Measurements from ENCODE around the gene INKA1. TPM values are rescaled to one million over a fixed set of nuclear protein-coding genes. Genes with fewer than 3 reads are reported as not detected.
A peak's percentile ranks its signal among the peaks of the same experiment; 100 is the strongest.

The INKA1 gene
- total and polyA plus RNA-seq, 9 of the 15 experiments (the other 6 are each of a cell fraction or from before 2014, with no cell fraction given): 0.55 to 13.9 (median 6.7) TPM

DNA sequence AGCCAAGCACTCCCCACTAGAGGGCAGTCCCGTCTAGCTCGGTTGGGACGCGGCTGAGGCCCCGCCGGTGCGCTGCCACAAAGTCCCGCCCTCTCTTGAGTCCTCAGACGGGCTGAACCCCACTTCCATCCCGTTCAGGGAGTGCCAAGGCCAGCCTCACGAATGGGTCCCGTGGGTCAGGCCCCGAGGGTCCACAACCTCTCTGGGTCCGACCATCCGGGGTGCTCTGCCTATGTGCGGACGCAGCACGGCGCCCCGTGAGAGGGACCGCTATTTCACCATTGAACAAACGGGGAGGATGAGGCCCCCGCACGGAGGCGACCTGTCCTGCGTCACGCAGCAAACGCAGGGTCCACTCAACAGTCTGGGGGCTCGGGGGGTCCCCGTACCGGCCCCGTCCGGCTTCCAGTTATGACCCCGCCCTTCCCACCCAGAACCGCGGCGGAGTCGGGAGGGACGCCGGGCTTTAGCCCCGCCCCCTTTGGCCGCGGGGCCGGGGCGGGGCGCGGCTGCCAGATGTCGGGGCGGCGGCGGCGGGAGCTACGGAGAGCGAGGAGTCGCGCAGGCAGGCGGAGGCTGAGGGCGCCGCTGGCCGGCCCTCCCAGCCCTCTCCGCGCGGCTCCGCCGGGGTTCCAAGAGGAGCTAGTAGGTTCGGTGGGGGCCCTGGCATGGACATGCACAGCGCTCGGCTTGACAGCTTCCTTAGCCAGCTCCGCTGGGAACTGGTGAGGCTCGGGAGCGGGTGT is at the start of gene INKA1 (continued):
- TF ChIP-seq, protein P1, sequence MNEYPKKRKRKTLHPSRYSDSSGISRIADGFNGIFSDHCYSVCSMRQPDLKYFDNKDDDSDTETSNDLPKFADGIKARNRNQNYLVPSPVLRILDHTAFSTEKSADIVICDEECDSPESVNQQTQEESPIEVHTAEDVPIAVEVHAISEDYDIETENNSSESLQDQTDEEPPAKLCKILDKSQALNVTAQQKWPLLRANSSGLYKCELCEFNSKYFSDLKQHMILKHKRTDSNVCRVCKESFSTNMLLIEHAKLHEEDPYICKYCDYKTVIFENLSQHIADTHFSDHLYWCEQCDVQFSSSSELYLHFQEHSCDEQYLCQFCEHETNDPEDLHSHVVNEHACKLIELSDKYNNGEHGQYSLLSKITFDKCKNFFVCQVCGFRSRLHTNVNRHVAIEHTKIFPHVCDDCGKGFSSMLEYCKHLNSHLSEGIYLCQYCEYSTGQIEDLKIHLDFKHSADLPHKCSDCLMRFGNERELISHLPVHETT (CRISPR knock-in tag; conservative IDR thresholded peaks at IDR 0.05 in 1 of 2, IDR thresholded peaks at IDR 0.05 in 1 of 2): peak in 1 of 2 experiments; percentile 69; a peak in 2 of 4 replicates
- TF ChIP-seq, protein P2, sequence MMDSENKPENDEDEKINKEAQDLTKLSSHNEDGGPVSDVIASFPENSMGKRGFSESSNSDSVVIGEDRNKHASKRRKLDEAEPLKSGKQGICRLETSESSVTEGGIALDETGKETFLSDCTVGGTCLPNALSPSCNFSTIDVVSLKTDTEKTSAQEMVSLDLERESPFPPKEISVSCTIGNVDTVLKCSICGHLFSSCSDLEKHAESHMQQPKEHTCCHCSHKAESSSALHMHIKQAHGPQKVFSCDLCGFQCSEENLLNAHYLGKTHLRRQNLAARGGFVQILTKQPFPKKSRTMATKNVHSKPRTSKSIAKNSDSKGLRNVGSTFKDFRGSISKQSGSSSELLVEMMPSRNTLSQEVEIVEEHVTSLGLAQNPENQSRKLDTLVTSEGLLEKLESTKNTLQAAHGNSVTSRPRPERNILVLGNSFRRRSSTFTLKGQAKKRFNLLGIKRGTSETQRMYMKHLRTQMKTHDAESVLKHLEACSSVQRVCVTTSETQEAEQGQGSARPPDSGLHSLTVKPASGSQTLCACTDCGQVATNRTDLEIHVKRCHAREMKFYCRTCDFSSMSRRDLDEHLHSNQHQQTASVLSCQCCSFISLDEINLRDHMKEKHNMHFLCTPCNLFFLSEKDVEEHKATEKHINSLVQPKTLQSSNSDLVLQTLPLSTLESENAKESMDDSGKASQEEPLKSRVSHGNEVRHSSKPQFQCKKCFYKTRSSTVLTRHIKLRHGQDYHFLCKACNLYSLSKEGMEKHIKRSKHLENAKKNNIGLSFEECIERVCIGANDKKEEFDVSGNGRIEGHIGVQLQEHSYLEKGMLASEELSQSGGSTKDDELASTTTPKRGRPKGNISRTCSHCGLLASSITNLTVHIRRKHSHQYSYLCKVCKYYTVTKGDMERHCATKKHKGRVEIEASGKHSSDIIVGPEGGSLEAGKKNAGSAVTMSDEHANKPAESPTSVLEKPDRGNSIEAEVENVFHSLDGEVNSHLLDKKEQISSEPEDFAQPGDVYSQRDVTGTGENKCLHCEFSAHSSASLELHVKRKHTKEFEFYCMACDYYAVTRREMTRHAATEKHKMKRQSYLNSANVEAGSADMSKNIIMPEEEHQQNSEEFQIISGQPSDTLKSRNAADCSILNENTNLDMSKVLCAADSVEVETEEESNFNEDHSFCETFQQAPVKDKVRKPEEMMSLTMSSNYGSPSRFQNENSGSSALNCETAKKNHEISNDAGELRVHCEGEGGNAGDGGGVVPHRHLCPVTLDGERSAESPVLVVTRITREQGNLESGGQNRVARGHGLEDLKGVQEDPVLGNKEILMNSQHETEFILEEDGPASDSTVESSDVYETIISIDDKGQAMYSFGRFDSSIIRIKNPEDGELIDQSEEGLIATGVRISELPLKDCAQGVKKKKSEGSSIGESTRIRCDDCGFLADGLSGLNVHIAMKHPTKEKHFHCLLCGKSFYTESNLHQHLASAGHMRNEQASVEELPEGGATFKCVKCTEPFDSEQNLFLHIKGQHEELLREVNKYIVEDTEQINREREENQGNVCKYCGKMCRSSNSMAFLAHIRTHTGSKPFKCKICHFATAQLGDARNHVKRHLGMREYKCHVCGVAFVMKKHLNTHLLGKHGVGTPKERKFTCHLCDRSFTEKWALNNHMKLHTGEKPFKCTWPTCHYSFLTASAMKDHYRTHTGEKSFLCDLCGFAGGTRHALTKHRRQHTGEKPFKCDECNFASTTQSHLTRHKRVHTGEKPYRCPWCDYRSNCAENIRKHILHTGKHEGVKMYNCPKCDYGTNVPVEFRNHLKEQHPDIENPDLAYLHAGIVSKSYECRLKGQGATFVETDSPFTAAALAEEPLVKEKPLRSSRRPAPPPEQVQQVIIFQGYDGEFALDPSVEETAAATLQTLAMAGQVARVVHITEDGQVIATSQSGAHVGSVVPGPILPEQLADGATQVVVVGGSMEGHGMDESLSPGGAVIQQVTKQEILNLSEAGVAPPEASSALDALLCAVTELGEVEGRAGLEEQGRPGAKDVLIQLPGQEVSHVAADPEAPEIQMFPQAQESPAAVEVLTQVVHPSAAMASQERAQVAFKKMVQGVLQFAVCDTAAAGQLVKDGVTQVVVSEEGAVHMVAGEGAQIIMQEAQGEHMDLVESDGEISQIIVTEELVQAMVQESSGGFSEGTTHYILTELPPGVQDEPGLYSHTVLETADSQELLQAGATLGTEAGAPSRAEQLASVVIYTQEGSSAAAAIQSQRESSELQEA (IDR thresholded peaks at IDR 0.05; ENCODE audit: low read depth): peak; percentile 87
- TF ChIP-seq, protein P3, sequence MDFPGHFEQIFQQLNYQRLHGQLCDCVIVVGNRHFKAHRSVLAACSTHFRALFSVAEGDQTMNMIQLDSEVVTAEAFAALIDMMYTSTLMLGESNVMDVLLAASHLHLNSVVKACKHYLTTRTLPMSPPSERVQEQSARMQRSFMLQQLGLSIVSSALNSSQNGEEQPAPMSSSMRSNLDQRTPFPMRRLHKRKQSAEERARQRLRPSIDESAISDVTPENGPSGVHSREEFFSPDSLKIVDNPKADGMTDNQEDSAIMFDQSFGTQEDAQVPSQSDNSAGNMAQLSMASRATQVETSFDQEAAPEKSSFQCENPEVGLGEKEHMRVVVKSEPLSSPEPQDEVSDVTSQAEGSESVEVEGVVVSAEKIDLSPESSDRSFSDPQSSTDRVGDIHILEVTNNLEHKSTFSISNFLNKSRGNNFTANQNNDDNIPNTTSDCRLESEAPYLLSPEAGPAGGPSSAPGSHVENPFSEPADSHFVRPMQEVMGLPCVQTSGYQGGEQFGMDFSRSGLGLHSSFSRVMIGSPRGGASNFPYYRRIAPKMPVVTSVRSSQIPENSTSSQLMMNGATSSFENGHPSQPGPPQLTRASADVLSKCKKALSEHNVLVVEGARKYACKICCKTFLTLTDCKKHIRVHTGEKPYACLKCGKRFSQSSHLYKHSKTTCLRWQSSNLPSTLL (IDR thresholded peaks at IDR 0.05): no peak
- TF ChIP-seq, protein P4, sequence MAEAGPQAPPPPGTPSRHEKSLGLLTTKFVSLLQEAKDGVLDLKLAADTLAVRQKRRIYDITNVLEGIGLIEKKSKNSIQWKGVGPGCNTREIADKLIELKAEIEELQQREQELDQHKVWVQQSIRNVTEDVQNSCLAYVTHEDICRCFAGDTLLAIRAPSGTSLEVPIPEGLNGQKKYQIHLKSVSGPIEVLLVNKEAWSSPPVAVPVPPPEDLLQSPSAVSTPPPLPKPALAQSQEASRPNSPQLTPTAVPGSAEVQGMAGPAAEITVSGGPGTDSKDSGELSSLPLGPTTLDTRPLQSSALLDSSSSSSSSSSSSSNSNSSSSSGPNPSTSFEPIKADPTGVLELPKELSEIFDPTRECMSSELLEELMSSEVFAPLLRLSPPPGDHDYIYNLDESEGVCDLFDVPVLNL (CRISPR knock-in tag; IDR thresholded peaks at IDR 0.05; ENCODE audit: low read depth): 0 out of 2 replicates have a peak, but pooled peaks have one; percentile 42
- TF ChIP-seq ZFPM2 (CRISPR knock-in tag; IDR thresholded peaks at IDR 0.05) (no peak), ETV1 (tag; conservative IDR thresholded peaks at IDR 0.05; ENCODE audit: low read depth) (no peak), SMAD4 (CRISPR knock-in tag; conservative IDR thresholded peaks at IDR 0.05) (peak; percentile 10; the same call in 1 of the 2 replicates)
- TF ChIP-seq, protein P5, sequence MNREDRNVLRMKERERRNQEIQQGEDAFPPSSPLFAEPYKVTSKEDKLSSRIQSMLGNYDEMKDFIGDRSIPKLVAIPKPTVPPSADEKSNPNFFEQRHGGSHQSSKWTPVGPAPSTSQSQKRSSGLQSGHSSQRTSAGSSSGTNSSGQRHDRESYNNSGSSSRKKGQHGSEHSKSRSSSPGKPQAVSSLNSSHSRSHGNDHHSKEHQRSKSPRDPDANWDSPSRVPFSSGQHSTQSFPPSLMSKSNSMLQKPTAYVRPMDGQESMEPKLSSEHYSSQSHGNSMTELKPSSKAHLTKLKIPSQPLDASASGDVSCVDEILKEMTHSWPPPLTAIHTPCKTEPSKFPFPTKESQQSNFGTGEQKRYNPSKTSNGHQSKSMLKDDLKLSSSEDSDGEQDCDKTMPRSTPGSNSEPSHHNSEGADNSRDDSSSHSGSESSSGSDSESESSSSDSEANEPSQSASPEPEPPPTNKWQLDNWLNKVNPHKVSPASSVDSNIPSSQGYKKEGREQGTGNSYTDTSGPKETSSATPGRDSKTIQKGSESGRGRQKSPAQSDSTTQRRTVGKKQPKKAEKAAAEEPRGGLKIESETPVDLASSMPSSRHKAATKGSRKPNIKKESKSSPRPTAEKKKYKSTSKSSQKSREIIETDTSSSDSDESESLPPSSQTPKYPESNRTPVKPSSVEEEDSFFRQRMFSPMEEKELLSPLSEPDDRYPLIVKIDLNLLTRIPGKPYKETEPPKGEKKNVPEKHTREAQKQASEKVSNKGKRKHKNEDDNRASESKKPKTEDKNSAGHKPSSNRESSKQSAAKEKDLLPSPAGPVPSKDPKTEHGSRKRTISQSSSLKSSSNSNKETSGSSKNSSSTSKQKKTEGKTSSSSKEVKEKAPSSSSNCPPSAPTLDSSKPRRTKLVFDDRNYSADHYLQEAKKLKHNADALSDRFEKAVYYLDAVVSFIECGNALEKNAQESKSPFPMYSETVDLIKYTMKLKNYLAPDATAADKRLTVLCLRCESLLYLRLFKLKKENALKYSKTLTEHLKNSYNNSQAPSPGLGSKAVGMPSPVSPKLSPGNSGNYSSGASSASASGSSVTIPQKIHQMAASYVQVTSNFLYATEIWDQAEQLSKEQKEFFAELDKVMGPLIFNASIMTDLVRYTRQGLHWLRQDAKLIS (CRISPR knock-in tag; IDR thresholded peaks at IDR 0.05): peak; percentile 67; the same call in 1 of the 2 replicates

Data from K562 (cell line).